CD4-positive, alpha-beta T cell (primary cell): ENCODE data around the gene RGS5. TPM values are rescaled to one million over a fixed set of nuclear protein-coding genes. Genes with fewer than 3 reads are reported as not detected.

ENCODE experiments used
- ATAC-seq: fragments of 200-7000 bp; cut with Tn5 transposase; one replicate; pipeline ENCODE4 v1.10.0; 2022; ENCODE audit warnings: mild to moderate bottlenecking; ENCODE audit not compliant: poor library complexity
- CTCF ChIA-PET: fragments of 350-600 bp; sonication (Branson Sonifier 250); formaldehyde crosslinking; loops from one replicate; lab custom pipeline; 2021; ENCODE audit warnings: antibody characterized with exemption, inconsistent platforms; lab: Charles Lee
- POLR2A ChIA-PET: fragments of 350-600 bp; sonication (Branson Sonifier 250); formaldehyde crosslinking; loops from one replicate; lab custom pipeline; 2021; ENCODE audit warnings: antibody characterized with exemption, inconsistent platforms; lab: Charles Lee
- DNase-seq, 14 experiments: peaks; one replicate each; pipeline ENCODE4 v3.0.0-alpha.2; 2013 to 2020; ENCODE audit warnings: mixed read lengths in 2 of 14
- H3K27ac ChIP-seq, 2 donors: one replicate each; pipeline versions ENCODE4 v1.5.1 to v1.7.0; 2013; ENCODE audit warnings: low read length in 2 of 2, low read depth in 1 of 2, mild to moderate bottlenecking in 1 of 2
- H3K27me3 ChIP-seq, 2 experiments: 1 replicate in 1 of 2; 2 replicates in 1 of 2; pipeline versions ENCODE4 v1.6.1 to v1.7.0; 2013; ENCODE audit warnings: low read length in 2 of 2, control low read depth in 1 of 2, mild to moderate bottlenecking in 1 of 2, moderate library complexity in 1 of 2; ENCODE audit not compliant: insufficient read depth in 2 of 2, control insufficient read depth in 1 of 2
- H3K36me3 ChIP-seq: one replicate; pipeline ENCODE4 v1.6.1; 2013; ENCODE audit warnings: low read length, control low read depth; ENCODE audit not compliant: insufficient read depth
- H3K4me1 ChIP-seq: one replicate; pipeline ENCODE4 v1.6.1; 2013; ENCODE audit warnings: low read length, control low read depth; ENCODE audit not compliant: insufficient read depth
- H3K4me3 ChIP-seq: one replicate; pipeline ENCODE4 v1.5.1; 2013; ENCODE audit warnings: mild to moderate bottlenecking, low read length, moderate library complexity
- H3K9me3 ChIP-seq, 2 experiments: 1 replicate in 1 of 2; 2 replicates in 1 of 2; pipeline versions ENCODE4 v1.6.1 to v1.7.0; 2013; ENCODE audit warnings: low read length in 2 of 2, mild to moderate bottlenecking in 2 of 2, control low read depth in 1 of 2, moderate library complexity in 1 of 2; ENCODE audit not compliant: control insufficient read depth in 1 of 2, insufficient read depth in 1 of 2
- H3K27ac Mint-ChIP-seq: one replicate; pipeline ENCODE4 v1.8.0; 2020; ENCODE audit warnings: mixed read lengths
- H3K27me3 Mint-ChIP-seq: one replicate; pipeline ENCODE4 v1.8.0; 2021; ENCODE audit warnings: mixed read lengths
- H3K36me3 Mint-ChIP-seq: one replicate; pipeline ENCODE4 v1.8.0; 2021; ENCODE audit warnings: low read depth, mixed read lengths
- H3K4me1 Mint-ChIP-seq: one replicate; pipeline ENCODE4 v1.8.0; 2021; ENCODE audit warnings: low read depth, mixed read lengths
- H3K4me3 Mint-ChIP-seq: one replicate; pipeline ENCODE4 v1.8.0; 2020; ENCODE audit warnings: mild to moderate bottlenecking, mixed read lengths
- H3K9me3 Mint-ChIP-seq: one replicate; pipeline ENCODE4 v1.8.0; 2020; ENCODE audit warnings: mixed read lengths
- intact Hi-C, 2 experiments: fragments of 100-400 bp; cut with DNase I in 1 of 2; cut with micrococcal nuclease in 1 of 2; formaldehyde crosslinking; loops; one replicate each; pipeline versions ENCODE4 v1.15.1 to v1.9.0; 2023 to 2025; cut with DNase I, micrococcal nuclease
- total RNA-seq, 174 experiments: library from RNA in 2 of 174; stranded (reverse) in 2 of 174; gene quantifications; one replicate each; pipeline ENCODE4 v1.2.3 and lab custom pipeline; 2021 to 2026
- TF ChIP-seq, protein P1 (sequence below): fragments of 200-600 bp; IDR thresholded peaks from one replicate; pipeline ENCODE4 v1.8.0; 2022; ENCODE audit warnings: antibody characterized with exemption, mild to moderate bottlenecking

The RGS5 gene
- total RNA-seq, 2 experiments from 2014 or later = 1.2 to 1.6 TPM

- H3K4me3 ChIP-seq = no peak overlapping the region
- Mint-ChIP-seq H3K9me3 (peaks cover 2% of the 10 kb centered on the region), H3K36me3 (no peaks in the 10 kb centered on the region), H3K4me3 (no peak overlapping the region), H3K27me3 (peaks cover 10% of the 10 kb centered on the region), H3K4me1 (no peaks in the 10 kb centered on the region), H3K27ac (no peak overlapping the region)
- intact Hi-C loops = loop anchor here in 1 of 2 experiments (5.0 kb wide), 1 partner anchor 319 kb away; no protein-coding TSS in a partner anchor
- H3K9me3 ChIP-seq = no peaks in the 10 kb centered on the region
- DNase-seq (no peak), ATAC-seq (no peak)
- H3K27me3 ChIP-seq = no peaks in the 10 kb centered on the region
- no peaks in the 10 kb centered on the region for H3K4me1 ChIP-seq
- TF ChIP-seq, protein P1, sequence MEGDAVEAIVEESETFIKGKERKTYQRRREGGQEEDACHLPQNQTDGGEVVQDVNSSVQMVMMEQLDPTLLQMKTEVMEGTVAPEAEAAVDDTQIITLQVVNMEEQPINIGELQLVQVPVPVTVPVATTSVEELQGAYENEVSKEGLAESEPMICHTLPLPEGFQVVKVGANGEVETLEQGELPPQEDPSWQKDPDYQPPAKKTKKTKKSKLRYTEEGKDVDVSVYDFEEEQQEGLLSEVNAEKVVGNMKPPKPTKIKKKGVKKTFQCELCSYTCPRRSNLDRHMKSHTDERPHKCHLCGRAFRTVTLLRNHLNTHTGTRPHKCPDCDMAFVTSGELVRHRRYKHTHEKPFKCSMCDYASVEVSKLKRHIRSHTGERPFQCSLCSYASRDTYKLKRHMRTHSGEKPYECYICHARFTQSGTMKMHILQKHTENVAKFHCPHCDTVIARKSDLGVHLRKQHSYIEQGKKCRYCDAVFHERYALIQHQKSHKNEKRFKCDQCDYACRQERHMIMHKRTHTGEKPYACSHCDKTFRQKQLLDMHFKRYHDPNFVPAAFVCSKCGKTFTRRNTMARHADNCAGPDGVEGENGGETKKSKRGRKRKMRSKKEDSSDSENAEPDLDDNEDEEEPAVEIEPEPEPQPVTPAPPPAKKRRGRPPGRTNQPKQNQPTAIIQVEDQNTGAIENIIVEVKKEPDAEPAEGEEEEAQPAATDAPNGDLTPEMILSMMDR = no peak
- CTCF ChIA-PET = no interaction called here
- H3K27ac ChIP-seq = no peak overlapping the region
- H3K36me3 ChIP-seq = no peaks in the 10 kb centered on the region
- POLR2A ChIA-PET = no interaction called here
Observed at GRCh38 chr1:163170975-163171676, 31.6 kb downstream of the RGS5 start.

- Histone ChIP-seq H3K4me1 (no peaks in the 10 kb centered on the region), H3K27me3 (no peaks in the 10 kb centered on the region), H3K4me3 (no peak overlapping the region), H3K36me3 (no peaks in the 10 kb centered on the region), H3K27ac (no peak overlapping the region), H3K9me3 (no peaks in the 10 kb centered on the region)
- Mint-ChIP-seq H3K4me3 (no peak overlapping the region), H3K27ac (no peak overlapping the region), H3K27me3 (peaks cover 9% of the 10 kb centered on the region), H3K36me3 (no peaks in the 10 kb centered on the region), H3K4me1 (no peaks in the 10 kb centered on the region), H3K9me3 (peaks cover 2% of the 10 kb centered on the region)
- ATAC-seq (no peak), DNase-seq (no peak)
- CTCF ChIA-PET = no interaction called here
- intact Hi-C loops = loop anchor here in 1 of 2 experiments (5.0 kb wide), 1 partner anchor 318 kb away; no protein-coding TSS in a partner anchor
- TF ChIP-seq, protein P1 = no peak
- POLR2A ChIA-PET = no interaction called here
Observed at GRCh38 chr1:163170331-163170730, 32.4 kb downstream of the RGS5 start.

DNA sequence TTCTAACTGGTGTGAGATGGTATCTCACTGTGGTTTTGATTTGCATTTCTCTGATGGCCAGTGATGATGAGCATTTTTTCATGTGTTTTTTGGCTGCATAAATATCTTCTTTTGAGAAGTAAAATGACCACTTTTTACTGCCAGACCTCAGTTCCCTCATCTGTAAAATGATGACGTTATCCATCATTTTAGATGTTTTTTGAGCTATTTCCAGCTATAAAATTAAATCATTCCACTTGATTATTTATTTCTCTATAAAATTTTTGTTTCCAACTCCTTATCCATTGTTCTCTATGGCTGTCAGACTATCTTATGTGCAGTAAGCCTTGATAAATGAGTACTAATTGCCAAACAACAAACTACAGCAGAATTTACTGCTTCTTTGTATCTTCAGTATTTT lies 33.2 kb downstream of the RGS5 start:
- Histone ChIP-seq H3K27me3 (no peaks in the 10 kb centered on the region), H3K36me3 (no peaks in the 10 kb centered on the region), H3K9me3 (no peaks in the 10 kb centered on the region), H3K4me3 (no peak overlapping the region), H3K4me1 (no peaks in the 10 kb centered on the region), H3K27ac (no peak overlapping the region)
- ChIA-PET POLR2A (no interaction called here), CTCF (no interaction called here)
- ATAC-seq = no peak
- Mint-ChIP-seq H3K27me3 (peaks cover 1% of the 10 kb centered on the region), H3K9me3 (peaks cover 2% of the 10 kb centered on the region), H3K4me3 (no peak overlapping the region), H3K36me3 (no peaks in the 10 kb centered on the region), H3K27ac (no peak overlapping the region), H3K4me1 (no peaks in the 10 kb centered on the region)
- TF ChIP-seq, protein P1 = no peak
- intact Hi-C loops = no loop called here
- no peak for DNase-seq
